HEK293T (cell line): ENCODE measurements around the gene CNKSR2.

Experiments
- ELF4 ChIP-seq: fragments of 450-650 bp; IDR thresholded peaks from 2 replicates; pipeline ENCODE4 v1.6.1; 2017; ENCODE audit warnings: antibody characterized with exemption
- FOXA1 ChIP-seq: fragments of 450-650 bp; IDR thresholded peaks from 2 replicates; pipeline ENCODE4 v1.6.1; 2016; ENCODE audit warnings: mild to moderate bottlenecking
- HDGF ChIP-seq: fragments of 450-650 bp; IDR thresholded peaks from 2 replicates; pipeline ENCODE4 v1.6.1; 2017; ENCODE audit warnings: antibody characterized with exemption, borderline replicate concordance
- NFRKB ChIP-seq: fragments of 450-650 bp; IDR thresholded peaks from 2 replicates; pipeline ENCODE4 v1.6.1; 2016; ENCODE audit warnings: mild to moderate bottlenecking, moderate library complexity
- SP1 ChIP-seq: fragments of 450-650 bp; IDR thresholded peaks from 2 replicates; pipeline ENCODE4 v1.6.1; 2017
- ZNF384 ChIP-seq: fragments of 450-650 bp; IDR thresholded peaks from 2 replicates; pipeline ENCODE4 v1.6.1; 2016

- TF ChIP-seq NFRKB, result no peak
- TF ChIP-seq FOXA1, result no peak
- TF ChIP-seq SP1, result no peak
- TF ChIP-seq ELF4, result no peak
- TF ChIP-seq HDGF, result no peak
- TF ChIP-seq ZNF384, result no peak
Measured at GRCh38 chrX:21528076-21528475, 153.9 kb downstream of the CNKSR2 start.
